HG03520 (cell line): Measurements from ENCODE around the gene DENND6A.
"Not testable (repeated sequence)": the region's sequence is repeated elsewhere in the genome, so short reads cannot be mapped to it uniquely, and the experiment has no call there.

Source experiments
- ATAC-seq: cut with Tn5 transposase; IDR thresholded peaks from one replicate; pipeline ENCODE4 v1.9.1; 2021; ENCODE audit warnings: mild to moderate bottlenecking, moderate library complexity; ENCODE audit not compliant: unreplicated experiment

Gene DENND6A

GRCh38 chr3:57696801-57697321 is 4.0 kb upstream of the DENND6A start:
- ATAC-seq, result no peak

DNA sequence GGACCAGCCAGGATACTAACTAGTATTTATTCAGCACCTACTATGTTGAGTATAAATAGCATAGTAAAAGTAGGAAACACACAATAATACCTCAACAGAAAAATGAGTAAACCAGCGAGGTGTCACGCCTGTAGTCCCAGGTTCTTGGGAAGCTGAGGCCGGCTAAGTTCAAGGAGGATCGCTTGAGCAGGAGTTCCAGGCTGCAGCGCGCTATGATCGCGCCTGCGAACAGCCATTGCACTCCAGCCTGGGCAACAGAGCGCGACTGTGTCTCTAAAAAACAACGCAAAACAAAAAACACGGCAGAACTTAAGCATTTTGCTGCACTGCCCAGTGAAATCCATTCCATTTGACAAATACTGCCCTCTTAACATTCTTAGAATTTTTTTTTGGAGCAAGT is 1.3 kb upstream of the DENND6A start:
- ATAC-seq, result no peak

GRCh38 chr3:57692133-57692395 is 813 bp downstream of the DENND6A start:
- ATAC-seq, result not testable (repeated sequence)

DNA sequence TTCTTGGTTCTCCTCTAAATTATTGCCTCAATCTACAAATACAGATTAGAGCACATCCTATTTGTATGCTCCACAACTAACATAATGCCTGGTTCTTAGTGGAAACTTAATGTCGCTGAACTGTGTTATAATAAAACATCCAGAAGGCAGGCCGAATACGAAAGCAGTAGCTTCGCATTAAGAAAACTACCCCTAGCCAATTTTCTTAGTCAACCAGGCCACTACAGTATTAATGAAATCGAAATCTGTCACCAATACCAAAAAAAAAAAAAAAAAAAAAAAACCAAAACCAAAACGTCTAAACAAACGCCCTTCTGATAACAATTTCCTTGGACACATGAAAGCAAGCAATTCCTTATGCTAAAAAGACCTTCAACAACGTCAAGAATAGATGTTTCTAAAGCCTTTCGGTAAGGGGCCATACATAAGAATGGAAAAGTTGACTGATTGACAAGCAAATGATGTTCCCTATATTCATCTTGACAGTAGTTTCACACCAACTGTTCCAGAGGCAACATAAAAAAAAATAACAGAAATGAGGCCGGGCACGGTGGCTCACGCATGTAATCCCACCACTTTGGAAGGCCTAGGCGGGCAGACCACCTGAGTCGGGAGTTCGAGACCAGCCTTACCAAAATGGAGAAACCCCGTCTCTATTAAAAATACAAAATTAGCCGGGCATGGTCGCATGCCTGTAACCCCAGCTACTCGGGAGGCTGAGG is 1.3 kb downstream of the DENND6A start:
- no peak for ATAC-seq

DNA sequence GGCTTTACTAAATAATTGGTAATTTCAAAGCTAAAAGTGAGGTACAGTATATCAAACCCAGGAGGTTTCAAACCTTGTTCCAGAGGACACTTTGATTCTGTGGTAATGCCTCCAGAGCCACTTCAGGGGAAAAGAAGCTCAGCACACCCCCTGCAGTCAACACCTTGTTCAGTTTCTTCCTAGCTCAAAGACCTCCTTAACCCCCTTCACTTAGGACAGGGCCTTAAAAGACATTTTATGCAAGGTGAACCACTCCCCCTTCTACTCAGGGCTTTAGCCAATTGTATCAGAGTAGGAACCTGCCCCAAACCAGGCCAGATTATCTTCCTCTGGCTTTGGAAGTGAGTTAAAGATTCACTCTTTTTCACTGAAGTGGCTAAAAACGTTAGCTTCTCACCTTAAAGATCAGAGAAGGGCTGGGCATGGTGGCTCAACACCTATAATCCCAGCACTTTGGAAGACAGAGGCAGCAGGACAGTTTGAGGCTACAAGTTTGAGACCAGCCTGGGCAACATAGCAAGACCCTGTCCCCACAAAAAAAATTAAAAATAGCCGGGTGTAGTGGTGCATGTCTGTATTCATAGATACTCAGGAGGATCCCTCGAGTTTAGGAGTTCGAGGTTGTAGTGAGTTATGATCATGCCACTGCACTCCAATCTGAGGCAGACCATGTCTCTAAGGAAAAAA is 3.4 kb downstream of the DENND6A start:
- ATAC-seq, result no peak

DNA sequence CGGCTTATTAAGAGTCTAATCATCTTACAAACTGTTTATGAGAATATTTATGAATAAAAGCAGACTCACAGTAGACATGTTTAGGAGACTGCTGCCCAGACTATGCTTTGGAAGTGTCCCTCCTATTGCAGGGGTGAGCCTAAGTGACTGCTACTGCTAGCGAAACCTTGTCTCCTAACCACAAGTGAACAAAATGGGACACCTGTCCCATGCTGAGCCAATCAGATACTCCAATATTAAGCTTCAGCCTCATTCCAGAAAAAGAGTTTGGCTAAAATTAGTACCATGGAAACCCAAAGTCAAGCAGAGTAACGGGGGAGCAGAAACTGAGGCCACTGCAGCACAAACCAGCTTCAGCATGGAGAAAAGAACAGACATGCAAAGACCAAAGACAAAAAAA is 4.6 kb downstream of the DENND6A start:
- ATAC-seq, result no peak

DNA sequence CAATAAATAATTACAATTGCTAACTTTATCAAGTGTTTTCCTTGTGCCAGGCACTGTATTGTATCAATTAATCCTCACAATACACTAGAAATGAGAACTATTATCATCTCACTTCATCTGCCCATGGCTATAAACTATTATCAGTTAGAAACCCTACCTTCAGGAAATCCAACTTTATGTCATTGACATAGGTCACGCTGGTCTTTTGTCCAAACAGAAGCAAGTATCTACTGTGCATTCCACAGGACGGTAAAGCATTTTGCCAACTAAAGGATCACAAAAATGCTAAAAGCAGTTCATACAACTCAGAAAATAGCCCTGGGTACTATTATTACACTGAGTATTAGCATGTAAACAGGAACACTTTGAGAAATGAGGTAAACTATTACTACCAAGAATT is 9.6 kb downstream of the DENND6A start:
- ATAC-seq, result no peak

GRCh38 chr3:57682284-57682683 is 10.6 kb downstream of the DENND6A start:
- no peak for ATAC-seq

DNA sequence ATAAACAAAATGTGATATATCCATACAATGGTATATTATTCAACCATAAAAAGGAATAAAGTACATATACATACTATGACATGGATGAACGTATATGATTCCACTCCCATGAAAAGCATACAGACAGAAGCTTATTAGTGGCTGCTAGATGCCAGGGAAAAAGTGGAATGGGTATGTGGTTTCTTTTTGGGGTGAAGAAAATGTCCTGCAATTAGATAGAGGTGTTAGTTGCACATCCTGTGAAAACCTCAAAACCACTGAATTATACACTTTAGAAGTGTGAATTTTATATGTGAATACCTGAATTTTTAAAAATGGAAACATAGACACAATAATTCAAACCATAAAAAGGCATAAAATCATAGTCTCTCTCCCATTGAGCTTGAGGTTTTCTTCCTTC is 11.2 kb downstream of the DENND6A start:
- no peak for ATAC-seq

DNA sequence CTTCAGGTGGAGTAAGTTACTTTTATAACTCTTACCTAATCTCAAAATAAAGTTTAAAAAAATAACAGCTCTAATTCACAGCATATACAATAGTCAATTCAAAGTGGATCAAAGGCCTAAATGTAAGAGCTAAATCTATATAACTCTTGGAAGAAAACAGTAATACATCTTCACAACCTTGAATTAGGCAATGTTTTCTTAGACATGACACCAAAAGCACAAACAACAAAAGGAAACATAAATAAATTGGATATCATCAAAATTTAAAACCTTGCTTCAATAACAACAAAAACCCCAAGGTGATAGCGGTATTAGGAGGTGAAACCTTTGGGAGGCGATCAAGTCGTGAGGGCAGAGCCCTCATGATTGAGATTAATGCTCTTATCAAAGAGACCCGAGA is 12.8 kb downstream of the DENND6A start:
- ATAC-seq, result no peak

DNA sequence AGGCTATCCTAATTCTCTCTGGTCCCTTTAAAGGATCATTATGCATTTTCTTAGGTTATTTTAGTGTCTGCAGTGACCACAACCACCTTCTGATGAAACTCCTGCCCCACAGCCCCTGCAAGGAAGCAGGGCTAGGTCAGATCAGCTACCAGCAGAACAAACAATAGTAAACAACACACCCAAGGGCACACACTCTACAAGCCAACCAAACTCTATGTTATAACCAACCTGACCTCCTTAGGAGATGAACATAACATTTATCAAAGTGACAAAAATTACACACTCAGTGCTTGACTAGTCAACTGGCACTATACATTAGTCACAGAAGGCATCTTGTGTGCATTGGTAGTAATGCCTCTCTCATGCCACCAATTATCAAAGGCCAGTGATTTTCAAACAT is 17.3 kb downstream of the DENND6A start:
- ATAC-seq, result no peak

DNA sequence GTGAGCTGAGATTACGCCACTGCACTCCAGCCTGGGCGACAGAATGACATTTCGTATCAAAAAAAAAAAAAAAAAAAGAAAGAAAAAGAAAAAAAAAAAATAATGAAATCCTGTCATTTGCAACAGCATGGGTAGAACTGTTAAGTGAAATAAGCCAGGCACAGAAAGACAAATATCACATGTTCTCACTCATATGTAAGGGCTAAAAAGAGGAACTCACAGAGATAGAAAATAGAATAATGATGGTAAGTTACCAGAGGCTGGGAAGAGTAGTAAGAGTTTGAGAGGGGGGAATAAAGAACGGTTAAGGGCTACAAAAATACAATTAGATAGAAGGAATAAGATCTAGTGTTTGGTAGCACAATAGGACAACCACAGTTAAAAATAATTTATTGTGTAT is 19.7 kb downstream of the DENND6A start:
- no peak for ATAC-seq

- no peak for ATAC-seq
Measured at GRCh38 chr3:57670543-57670942, 22.3 kb downstream of the DENND6A start.

DNA sequence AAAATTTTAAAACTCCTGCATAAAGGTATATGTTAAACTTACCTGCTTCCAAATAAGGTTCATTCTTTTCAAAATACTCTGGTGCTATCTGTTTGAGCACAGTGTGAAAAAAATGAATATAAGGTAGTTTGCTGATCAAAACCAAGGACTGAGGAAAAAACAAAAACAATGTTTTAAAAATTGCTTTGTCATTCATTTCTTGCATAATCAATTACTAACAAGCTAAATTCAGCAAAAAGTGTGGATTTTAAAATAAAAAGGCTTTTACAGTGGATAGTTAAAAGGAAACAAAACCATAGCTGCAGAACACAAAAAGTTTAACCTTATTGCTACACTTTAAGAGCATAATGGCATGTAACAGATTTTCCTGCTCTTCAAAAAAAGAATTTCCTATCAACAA is 31.5 kb downstream of the DENND6A start:
- no peak for ATAC-seq

- ATAC-seq, result no peak
Measured at GRCh38 chr3:57659806-57660439, 33.0 kb downstream of the DENND6A start.

- ATAC-seq, result no peak
Measured at GRCh38 chr3:57659004-57659673, 33.7 kb downstream of the DENND6A start.

- no peak for ATAC-seq
Measured at GRCh38 chr3:57658536-57658935, 34.3 kb downstream of the DENND6A start.

DNA sequence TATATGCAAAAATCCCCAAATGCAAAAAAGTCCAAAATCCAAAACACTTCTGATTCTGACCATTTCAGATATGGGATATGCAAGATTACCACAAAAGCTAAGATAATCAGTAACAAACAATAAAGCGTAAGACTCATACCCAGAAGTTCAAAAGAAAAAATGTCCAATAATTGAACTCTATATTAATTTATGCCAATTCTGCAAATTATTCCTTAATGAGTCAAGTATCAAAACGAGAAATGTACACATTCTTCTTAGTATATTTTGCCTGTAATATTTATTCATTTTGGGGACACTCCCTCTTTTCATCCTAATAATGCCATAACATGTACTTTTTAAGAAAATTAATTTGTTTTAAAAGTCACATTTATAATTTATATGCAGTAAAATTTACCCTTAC is 37.1 kb downstream of the DENND6A start:
- ATAC-seq, result no peak

DNA sequence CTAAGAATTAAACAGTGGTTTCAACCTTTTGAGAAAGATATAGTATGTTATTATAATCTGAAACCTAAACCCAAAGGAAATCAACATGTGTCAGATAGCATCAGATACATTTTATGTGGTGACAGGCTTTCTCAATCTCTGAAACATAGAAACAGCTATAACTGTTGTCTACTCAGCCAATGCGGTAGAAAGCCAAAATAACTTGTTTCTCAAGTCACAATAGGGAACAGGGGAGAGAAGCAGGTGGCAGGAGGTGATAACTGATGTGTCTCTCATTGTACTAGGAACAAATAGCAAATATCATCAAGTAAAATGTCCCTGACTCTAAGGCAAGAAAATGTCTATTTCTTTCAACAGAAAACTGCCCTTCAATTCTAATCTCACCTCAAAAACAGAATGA is 38.6 kb downstream of the DENND6A start:
- ATAC-seq, result no peak

- ATAC-seq, result no peak
Measured at GRCh38 chr3:57652203-57652602, 40.7 kb downstream of the DENND6A start.

DNA sequence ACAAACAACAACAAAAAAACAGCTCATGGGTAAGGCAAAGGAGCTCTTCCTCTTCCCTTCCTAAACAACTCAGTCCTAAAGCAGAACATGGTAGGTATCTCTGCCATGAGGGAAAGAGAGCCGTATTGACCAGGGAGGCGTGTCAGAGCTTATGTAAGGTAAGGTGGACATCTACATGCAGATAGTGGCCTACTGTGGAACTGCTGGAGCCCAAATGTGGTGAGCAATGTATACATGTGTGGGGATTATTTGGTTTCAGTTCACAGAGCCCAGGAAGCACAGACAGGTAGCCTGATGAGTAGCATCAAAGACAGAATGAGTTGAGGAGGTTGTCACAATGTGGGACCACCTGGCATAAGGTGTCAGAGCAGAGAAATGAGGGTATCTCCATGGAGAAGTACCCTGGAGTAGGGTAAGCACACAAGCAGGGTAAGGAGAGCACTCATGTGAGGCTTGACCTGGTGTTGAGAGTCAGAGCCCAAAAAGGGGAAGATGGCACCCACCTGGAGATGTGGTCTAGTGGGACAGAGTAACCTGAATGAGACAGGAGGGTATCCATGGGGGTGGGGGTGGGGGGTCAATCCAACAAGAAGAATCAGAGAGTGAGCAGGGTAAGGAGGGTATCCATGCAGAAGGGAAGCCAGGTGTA is 45.5 kb downstream of the DENND6A start:
- ATAC-seq, result no peak
